GM21423 (cell line): ENCODE measurements around the gene SLC39A5.

Experiments used
- ATAC-seq: cut with Tn5 transposase; IDR thresholded peaks from one replicate; pipeline ENCODE4 v1.9.1; 2021; ENCODE audit warnings: mild to moderate bottlenecking, moderate library complexity; ENCODE audit not compliant: unreplicated experiment

Gene SLC39A5

GRCh38 chr12:56212361-56212760, 17.5 kb upstream of the SLC39A5 start:
- no peak for ATAC-seq

- no peak for ATAC-seq
Measured at GRCh38 chr12:56213878-56214277, 16.0 kb upstream of the SLC39A5 start.

- ATAC-seq, result no peak
Measured at GRCh38 chr12:56216461-56216860, 13.4 kb upstream of the SLC39A5 start.

GRCh38 chr12:56219840-56220239, 10.0 kb upstream of the SLC39A5 start:
- ATAC-seq, result no peak

GRCh38 chr12:56220611-56221231, 9.1 kb upstream of the SLC39A5 start:
- no peak for ATAC-seq

GRCh38 chr12:56221232-56221756, 8.6 kb upstream of the SLC39A5 start:
- ATAC-seq, result peak; percentile 14

GRCh38 chr12:56221757-56222530, 7.9 kb upstream of the SLC39A5 start, which contains the start of gene RNF41:
TSS of gene RNF41 (minus strand) at chr12:56221922. CDS start at chr12:56214047, 7,875 bp downstream.
- ATAC-seq, result peak; percentile 80

- ATAC-seq, result no peak
Measured at GRCh38 chr12:56222531-56222895, 7.3 kb upstream of the SLC39A5 start.

- ATAC-seq, result no peak
Measured at GRCh38 chr12:56223571-56224101, 6.2 kb upstream of the SLC39A5 start.

GRCh38 chr12:56224102-56224701, 5.6 kb upstream of the SLC39A5 start, which contains the start of gene NABP2:
TSS of gene NABP2 (plus strand) at chr12:56224342. CDS start at chr12:56224857, 515 bp downstream.
- ATAC-seq, result peak; percentile 68

GRCh38 chr12:56224954-56225353, 4.9 kb upstream of the SLC39A5 start:
- ATAC-seq, result no peak

GRCh38 chr12:56229082-56229481, 769 bp upstream of the SLC39A5 start:
- no peak for ATAC-seq

GRCh38 chr12:56230432-56231183, 757 bp downstream of the SLC39A5 start:
- ATAC-seq, result no peak

- ATAC-seq, result no peak
Measured at GRCh38 chr12:56231184-56231582, 1.3 kb downstream of the SLC39A5 start.

GRCh38 chr12:56234746-56235436, 5.0 kb downstream of the SLC39A5 start:
- ATAC-seq, result no peak

GRCh38 chr12:56236091-56236490, 6.2 kb downstream of the SLC39A5 start:
- ATAC-seq, result no peak

- no peak for ATAC-seq
Measured at GRCh38 chr12:56236985-56237384, 7.1 kb downstream of the SLC39A5 start.

- ATAC-seq, result no peak
Measured at GRCh38 chr12:56237552-56237951, 7.7 kb downstream of the SLC39A5 start.

- no peak for ATAC-seq
Measured at GRCh38 chr12:56241424-56242303, 11.8 kb downstream of the SLC39A5 start.
